CD4-positive, alpha-beta T cell treated with Interleukin-15 for 4 hours (primary cell): ENCODE data around the gene LMOD2.

Experiments
- DNase-seq: peaks from one replicate; pipeline ENCODE4 v3.0.0-alpha.2; 2020; ENCODE audit warnings: low spot score

The LMOD2 gene

DNA sequence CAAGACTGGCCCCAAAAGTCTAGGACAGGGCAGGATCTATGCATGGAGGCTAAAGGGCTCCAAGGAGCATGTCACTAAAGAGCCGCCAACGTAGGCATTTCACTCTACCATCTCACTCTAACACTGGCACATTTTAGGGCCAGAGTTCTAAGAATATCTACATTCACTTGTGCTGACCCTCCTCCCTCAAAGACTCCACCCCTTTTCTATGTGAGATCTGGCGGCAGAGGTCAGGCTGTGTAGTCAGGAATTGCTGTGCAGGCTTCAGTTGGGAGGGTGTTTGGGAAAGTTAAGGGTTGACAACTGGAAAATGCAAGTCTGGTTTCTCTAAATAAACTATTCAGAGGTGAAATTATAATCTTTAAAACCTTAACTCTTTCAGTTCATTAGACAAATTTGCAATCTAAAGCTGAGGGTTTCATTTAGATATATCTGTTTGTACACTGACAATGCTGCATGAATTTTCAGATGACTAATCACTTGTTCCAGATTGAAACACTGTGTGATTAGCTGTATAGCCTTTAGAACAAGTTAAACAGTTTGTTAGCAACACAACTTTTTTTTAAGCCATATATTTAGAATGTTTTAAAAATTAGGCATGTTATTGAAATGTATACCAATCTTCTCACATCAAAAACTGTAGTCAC, 18.2 kb downstream of the LMOD2 start:
- no peak for DNase-seq

DNA sequence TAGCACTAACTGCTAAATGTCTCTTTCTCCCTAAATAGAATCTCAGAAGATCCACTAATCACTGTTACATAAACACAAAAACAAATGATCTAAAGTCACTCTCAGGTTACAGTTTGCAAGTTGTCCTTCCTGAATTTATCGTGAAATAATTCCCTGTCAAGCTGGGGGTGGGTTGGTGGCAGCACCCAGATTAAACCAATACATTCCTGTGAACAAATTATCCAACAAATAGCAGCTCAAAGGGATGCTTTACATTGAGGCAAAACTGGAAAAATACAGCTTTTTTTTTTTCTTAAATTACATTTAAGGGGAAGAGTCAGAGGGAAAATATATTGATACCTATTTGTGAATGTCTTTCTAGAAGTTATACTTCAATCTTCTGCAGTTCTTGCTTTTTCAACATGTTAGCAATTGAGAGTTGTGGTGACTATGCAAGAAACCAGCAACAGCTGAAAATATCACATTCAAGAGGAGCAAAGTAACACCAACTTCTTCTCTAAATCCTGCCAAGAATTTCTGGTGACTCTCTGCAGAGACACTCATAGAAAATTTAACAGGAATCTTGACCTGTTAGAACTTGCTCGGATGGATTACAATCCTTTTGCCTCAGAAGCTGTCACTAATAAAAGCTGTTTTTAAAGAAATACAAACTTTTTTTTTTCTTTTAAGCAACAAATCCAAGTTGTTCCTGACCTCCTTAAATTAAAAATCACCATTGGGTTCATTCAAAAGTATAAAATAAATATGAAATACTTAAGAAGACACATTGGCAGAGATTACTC, 18.9 kb downstream of the LMOD2 start:
- DNase-seq: no peak

DNA sequence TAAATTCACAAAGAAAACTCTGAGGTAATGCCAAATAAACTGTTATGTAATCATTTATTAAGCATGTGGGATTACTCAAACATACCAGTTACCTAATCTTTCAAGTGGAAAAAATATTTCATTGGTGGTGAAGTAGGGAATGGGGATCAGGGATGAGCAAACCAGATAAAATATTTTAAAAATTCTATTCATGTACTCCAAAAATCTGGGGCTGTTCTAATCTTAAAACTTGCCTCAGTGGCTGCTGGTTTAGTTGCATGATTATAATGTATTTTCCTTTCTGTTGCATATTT, 19.5 kb downstream of the LMOD2 start:
- DNase-seq: no peak

- no peak for DNase-seq
Observed at GRCh38 chr7:123677061-123677715, 21.5 kb downstream of the LMOD2 start.

DNA sequence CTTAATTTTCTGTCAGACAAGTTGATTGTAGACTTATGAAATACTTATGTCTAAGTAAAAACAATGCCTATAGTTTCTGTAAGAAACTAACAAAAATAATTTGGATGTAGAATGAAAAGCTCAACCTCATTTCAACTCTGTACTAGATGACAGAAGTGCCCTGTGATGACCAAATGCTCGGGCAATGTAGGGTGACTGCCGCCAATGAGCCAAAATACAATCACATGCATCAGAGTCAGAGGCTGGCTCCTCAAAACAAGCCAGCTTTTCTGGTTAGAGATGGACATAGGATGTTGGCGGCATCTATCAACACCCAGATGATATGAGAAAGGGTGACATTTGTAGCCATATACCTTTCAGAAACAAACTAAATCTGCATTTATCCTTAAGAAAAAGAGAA, 23.9 kb downstream of the LMOD2 start:
- no peak for DNase-seq

DNA sequence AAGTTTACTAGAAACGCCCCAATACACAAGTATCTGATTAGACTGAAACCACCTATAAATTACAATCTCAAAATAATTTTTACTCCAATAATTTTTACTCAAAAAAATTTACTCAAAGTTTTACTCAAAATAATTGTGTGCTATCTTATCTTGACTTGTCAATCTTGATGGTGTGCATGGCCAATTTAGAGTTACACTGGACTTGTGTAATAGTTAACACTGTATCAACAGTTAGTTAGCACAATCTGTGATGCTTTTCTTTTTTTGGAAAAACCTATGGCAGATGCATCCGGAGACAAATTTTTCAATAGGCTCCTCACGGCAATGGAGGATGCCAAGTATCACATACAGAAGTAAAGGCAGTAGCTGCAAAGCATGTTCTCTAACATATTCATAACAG, 24.9 kb downstream of the LMOD2 start:
- DNase-seq: no peak

DNA sequence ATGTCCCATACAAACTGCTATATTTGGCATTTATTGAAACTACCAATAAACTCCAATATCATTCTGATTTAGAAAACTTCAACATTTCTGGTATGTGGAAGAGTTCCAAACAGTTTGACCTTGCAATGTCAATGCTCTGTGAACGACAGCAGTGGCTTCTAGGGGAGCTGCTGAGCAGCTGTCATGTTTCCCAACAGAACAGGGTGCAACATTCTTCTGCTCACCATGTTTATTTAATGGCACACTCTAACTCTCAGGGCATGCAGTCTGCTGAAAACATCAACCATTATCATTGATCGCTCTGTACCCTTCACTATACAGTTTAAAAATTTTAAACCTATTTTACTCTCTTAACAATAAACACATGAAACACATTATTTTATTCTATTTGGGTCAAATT, 25.9 kb downstream of the LMOD2 start:
- DNase-seq: no peak

- peak; percentile 47 for DNase-seq
Observed at GRCh38 chr7:123682690-123683089, 27.0 kb downstream of the LMOD2 start.

GRCh38 chr7:123687161-123687560, 31.5 kb downstream of the LMOD2 start:
- DNase-seq: no peak

DNA sequence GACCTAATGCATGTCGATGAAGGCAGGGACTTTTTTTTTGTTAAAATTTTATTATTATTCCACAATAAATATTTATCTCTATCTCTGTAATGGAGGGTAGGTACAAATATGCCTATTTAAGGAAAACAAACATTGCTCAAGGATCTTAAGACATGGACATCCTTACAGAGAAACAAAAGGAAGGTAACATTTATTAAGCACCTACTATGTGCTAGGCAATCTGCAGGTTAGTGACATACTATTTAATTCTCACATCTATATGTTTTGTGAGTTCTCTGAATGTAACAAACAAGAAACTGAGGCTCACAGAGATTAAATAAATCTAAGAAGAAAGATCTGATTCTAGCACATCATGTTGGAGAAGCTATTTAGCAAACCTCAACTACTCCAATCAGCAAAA, 32.1 kb downstream of the LMOD2 start:
- no peak for DNase-seq

- no peak for DNase-seq
Observed at GRCh38 chr7:123689250-123689649, 33.6 kb downstream of the LMOD2 start.

DNA sequence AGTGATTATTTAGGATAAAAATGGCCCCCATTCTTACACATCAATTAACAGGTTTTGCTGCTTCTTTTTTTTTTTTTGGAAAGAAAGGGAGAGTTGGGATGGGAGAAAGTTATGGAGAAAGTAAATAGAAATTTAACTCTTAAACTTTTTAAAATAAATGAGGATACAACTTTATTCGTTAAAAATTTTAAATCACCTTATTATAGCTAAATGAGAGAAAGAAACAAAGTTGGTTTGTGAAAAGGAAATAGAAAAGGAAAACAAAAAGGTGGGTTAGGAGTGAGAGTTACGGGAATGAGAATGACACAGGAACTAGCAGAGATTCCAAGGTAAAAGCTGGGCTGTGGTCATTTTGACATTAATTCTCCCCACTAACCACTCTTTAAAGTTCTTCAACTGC, 34.9 kb downstream of the LMOD2 start:
- DNase-seq: no peak

DNA sequence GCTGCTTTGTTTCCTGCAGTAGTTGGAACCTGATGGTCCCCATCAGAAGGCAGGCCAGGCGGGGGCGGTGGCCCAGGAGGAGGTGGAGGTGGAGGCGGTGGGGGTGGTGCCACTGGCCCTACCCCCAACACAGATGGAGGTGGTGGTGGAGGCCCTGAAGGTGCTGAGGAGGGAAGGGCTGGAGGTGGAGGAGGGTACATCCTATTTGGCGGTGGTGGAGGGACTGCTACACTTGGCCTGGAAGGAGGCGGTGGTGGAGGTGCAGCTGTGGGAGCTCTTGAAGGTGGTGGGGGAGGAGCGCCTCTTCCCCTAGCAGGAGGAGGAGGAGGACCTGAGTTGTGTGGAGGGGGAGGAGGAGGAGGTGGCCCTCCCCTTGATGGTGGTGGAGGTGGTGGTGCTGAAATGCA, 36.8 kb downstream of the LMOD2 start:
- DNase-seq: no peak

- no peak for DNase-seq
Observed at GRCh38 chr7:123695944-123696677, 40.4 kb downstream of the LMOD2 start.

DNA sequence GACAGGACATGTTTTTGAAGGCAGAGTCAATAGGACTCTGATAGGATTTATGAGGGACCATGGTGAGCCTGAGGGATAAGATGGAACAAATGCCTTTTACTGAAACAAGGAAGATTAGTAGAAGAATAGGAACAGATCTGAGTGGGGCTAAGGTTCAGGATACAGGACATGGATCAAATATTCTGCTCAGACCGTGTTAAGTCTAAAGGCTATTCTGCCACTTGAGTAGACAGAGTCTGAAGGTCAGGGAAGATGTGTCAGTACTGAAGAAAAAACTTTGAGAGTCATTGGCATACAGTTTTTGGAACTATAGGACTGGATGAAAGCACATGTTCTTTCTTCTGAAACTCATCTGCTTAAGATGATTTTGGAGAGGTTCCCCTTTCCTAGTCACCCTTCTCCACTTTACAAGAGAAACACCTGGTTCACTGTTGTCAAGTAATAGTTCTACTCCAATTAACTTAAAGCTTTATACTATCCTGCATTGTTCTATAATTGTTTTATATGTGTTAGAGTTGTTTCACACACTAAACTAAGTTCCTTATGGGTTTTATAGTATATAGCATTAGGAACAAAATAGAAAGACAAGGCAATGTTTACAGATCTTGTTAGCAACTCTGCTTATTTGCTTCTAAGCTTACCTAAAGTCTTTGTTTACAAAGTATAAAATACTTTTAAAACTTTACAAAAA, 49.7 kb downstream of the LMOD2 start:
- no peak for DNase-seq

DNA sequence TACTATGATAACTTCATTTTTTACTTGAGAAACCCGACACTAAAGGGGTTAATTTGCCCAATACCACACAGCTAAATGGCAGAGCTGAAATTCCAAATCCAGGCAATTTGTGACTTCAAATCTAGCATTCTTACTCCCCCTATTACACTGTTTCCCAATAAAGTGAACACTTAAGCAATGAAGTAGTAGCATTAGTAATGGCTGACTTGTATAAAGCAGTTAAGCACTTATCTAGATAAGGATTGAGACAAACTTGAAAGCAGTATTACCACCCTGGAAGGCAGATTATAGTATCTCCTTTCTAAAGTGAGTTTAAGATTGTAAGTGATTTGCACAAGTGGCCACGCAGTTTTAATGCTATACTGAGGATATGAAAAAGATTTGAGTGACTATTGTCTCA, 53.9 kb downstream of the LMOD2 start:
- DNase-seq: no peak

- no peak for DNase-seq
Observed at GRCh38 chr7:123710683-123711082, 55.0 kb downstream of the LMOD2 start.

DNA sequence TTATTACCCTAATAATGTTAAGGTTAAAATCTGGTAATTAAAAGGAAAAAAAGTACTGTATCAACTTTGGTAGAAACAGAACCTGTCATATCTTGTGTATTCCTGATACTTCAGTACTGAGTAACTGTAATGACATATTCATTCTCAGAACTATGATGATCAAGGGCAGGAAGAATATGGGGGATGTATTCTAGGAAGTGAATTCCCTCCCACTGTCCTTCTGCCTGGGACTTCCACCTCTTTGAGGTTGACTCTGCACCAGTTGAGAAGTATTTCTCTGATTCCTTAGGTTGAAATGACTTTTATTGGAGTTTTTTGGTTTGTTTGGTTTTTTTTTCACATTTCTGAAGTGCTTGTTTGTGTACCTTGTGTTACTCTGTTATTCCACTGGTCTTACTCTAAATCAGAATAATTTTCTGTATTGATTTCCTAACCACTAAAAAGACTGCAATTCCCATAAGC, 56.2 kb downstream of the LMOD2 start:
- DNase-seq: peak; percentile 47

GRCh38 chr7:123712619-123713018, 57.0 kb downstream of the LMOD2 start:
- no peak for DNase-seq
